Measurements from ENCODE around the gene FKBP9. TPM values are rescaled to one million over a fixed set of nuclear protein-coding genes. Genes with fewer than 3 reads are reported as not detected.
"Not testable (repeated sequence)": the region's sequence is repeated elsewhere in the genome, so short reads cannot be mapped to it uniquely, and the experiment has no call there.

FKBP9 gene, protein sequence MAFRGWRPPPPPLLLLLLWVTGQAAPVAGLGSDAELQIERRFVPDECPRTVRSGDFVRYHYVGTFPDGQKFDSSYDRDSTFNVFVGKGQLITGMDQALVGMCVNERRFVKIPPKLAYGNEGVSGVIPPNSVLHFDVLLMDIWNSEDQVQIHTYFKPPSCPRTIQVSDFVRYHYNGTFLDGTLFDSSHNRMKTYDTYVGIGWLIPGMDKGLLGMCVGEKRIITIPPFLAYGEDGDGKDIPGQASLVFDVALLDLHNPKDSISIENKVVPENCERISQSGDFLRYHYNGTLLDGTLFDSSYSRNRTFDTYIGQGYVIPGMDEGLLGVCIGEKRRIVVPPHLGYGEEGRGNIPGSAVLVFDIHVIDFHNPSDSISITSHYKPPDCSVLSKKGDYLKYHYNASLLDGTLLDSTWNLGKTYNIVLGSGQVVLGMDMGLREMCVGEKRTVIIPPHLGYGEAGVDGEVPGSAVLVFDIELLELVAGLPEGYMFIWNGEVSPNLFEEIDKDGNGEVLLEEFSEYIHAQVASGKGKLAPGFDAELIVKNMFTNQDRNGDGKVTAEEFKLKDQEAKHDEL
- total RNA-seq = 1 to 10 TPM in 1 of 2 experiments, under 1 TPM in 1; 0.33 to 1.3 TPM

DNA sequence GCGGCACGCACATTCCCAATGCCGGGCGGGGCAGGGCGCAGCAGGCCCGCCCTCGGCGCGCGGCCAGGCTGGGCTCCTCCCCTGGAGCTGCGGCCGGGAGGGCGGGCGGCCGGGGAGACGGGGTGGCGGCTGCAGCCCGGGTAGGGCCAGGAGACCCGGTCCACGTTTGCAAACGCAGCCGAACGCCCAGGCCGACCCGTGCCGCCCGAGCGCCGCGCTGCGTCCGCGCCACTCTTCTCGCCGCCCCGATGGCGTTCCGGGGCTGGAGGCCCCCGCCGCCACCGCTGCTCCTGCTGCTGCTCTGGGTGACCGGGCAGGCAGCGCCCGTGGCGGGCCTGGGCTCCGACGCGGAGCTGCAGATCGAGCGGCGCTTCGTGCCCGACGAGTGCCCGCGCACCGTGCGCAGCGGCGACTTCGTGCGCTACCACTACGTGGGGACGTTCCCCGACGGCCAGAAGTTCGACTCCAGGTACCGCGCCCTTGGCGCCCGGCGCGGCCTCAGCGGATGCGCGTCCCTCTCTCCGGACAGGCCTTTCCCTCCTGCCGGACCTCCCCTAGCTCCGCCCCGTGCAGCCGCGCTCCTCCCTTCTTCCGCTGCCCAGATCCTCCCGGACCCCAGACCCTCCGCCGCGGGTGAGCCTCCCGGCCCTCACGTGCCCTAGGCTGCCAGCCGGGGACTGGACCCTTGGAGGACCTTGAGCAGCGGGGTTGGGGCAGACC lies at the start of gene FKBP9:
Gene FKBP9 (plus strand): TSS at position 115 of the 720 bp plus-strand sequence. CDS start 134 bp downstream, at position 249.
- ChIA-PET POLR2A (no interaction called here), CTCF (interaction anchor here (0.6 to 1.3 kb wide), 4 partner anchors 16 to 627 kb away, joined by 3 to 4 read pairs (median 4); no protein-coding TSS in a partner anchor)
- Mint-ChIP-seq H3K36me3 (ENCODE audit: low read depth) (no peaks in the 10 kb centered on the region), H3K27me3 (peaks cover 28% of the 10 kb centered on the region), H3K4me3 (peak within 1 kb of the TSS; percentile 71), H3K9me3 (no peaks in the 10 kb centered on the region), H3K27ac (no peak within 1 kb of the TSS), H3K4me1 (peaks cover 4% of the 10 kb centered on the region)
- peak; percentile 8 for DNase-seq

DNA sequence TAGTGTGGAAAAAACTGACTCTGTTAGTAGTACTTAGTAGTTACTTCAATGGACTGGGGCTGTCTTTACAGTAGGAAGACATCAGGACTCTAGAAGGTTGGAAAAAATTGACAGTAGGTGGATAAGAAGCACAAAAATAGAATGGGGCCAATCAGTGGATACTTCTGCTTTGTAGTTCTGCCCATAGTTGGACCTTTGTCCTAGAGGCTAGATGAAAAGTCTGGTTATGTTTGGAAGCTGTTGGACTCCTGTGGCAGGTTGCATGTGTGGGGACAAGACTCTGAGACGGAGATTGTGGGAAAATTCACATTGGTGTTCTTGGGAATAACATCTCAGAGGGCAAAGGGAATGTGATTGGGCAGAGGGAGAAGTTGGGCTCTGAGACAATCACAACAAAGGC lies 47.0 kb upstream of the FKBP9 start:
- Mint-ChIP-seq H3K36me3 (ENCODE audit: low read depth) (peaks cover 4% of the 10 kb centered on the region), H3K4me1 (peaks cover 11% of the 10 kb centered on the region), H3K4me3 (no peak overlapping the region), H3K27ac (no peak overlapping the region), H3K27me3 (no peaks in the 10 kb centered on the region), H3K9me3 (no peaks in the 10 kb centered on the region)
- no peak for DNase-seq
- POLR2A ChIA-PET = no interaction called here
- CTCF ChIA-PET = no interaction called here

DNA sequence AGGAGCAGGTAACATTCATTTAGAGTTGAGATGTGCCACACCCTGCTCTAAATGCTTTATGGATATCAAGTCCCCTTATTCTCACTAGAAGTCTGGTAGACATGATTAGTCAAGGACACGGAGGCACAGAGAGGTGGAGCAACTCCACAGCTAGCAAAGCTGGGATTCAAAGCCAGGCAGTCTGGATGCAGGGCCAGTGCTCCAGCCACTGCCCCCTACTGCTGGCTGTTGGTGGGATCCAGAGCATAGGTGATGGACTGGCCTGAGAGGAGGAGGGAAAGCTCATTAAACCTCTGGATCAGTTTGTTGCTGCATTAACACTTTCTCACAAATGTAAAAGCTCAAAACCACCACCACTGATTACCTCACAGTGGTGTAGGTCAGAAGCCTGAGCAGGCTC lies 43.1 kb upstream of the FKBP9 start:
- CTCF ChIA-PET = no interaction called here
- Mint-ChIP-seq H3K36me3 (ENCODE audit: low read depth) (peaks cover 9% of the 10 kb centered on the region), H3K4me1 (no peaks in the 10 kb centered on the region), H3K4me3 (no peak overlapping the region), H3K27ac (no peak overlapping the region), H3K9me3 (no peaks in the 10 kb centered on the region), H3K27me3 (no peaks in the 10 kb centered on the region)
- no peak for DNase-seq
- POLR2A ChIA-PET = no interaction called here

DNA sequence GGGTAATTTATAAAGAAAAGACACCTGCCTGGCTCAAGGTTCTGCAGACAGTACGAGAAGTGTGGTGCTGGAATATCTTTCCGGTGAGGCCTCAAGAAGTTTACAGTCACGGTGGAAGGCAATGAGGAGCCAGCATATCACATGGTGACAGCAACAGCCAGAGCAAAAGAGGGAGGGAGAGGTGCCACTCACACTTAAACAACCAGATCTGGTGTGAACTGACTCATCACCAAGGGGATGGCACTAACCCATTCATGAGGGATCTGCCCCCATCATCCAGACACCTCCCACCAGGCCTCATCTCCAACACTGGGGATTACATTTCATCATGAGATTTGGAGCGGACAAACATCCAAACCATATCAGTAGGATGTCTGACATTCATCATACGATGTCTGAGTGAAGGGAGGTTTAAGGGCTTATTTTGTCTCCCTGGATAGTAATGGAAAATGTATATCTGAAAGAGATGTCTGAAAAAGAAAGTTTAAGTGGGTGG lies 42.2 kb upstream of the FKBP9 start:
- Mint-ChIP-seq H3K36me3 (ENCODE audit: low read depth) (peaks cover 9% of the 10 kb centered on the region), H3K4me1 (no peaks in the 10 kb centered on the region), H3K27me3 (no peaks in the 10 kb centered on the region), H3K4me3 (no peak overlapping the region), H3K9me3 (no peaks in the 10 kb centered on the region), H3K27ac (no peak overlapping the region)
- ChIA-PET CTCF (no interaction called here), POLR2A (no interaction called here)
- no peak for DNase-seq

DNA sequence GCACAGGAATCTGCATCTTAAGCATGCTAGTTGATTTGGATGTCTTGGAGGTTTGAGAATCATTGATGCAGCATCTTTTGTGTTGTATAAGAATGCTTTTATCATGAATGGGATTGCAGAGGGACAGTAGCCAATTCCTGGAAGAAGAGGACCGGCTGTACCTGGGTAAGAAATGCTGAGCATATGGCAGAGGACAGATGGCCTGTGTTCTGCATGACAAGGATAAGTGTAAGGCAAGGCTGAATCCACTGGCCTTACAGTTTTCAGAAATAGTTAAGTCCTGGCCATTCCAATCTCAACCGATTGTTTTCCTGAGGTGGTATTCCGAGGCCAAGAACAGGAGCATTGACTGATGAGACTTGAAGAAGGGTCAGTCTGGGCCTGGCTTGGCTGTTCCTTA lies 41.2 kb upstream of the FKBP9 start:
- Mint-ChIP-seq H3K27ac (no peak overlapping the region), H3K4me3 (no peak overlapping the region), H3K27me3 (no peaks in the 10 kb centered on the region), H3K9me3 (no peaks in the 10 kb centered on the region), H3K4me1 (no peaks in the 10 kb centered on the region), H3K36me3 (ENCODE audit: low read depth) (peaks cover 9% of the 10 kb centered on the region)
- no peak for DNase-seq
- CTCF ChIA-PET = no interaction called here
- POLR2A ChIA-PET = no interaction called here

DNA sequence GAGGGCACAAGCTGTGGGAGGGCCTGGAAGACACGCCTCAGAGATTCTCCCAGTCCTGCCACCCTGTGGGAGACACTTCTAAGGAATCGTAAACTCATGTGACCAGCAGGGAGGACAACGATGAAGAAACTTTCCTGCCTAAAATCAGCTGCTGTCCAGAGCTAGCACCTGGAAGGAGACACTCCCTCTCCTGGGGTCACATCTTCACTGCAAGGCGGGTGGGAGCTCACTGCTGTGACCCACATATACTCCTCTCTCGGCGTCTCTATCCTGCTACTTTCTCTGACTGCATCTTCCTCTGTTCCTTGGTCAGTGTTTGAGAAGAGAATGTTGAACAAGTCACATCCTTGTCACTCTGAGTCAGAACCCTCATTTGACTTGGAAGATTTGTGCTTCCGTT lies 40.2 kb upstream of the FKBP9 start:
- H3K27ac Mint-ChIP-seq; DNase-seq; H3K9me3 Mint-ChIP-seq; POLR2A ChIA-PET; H3K4me3 Mint-ChIP-seq; CTCF ChIA-PET; H3K36me3 Mint-ChIP-seq (ENCODE audit: low read depth); H3K4me1 Mint-ChIP-seq; H3K27me3 Mint-ChIP-seq: not testable (repeated sequence)

DNA sequence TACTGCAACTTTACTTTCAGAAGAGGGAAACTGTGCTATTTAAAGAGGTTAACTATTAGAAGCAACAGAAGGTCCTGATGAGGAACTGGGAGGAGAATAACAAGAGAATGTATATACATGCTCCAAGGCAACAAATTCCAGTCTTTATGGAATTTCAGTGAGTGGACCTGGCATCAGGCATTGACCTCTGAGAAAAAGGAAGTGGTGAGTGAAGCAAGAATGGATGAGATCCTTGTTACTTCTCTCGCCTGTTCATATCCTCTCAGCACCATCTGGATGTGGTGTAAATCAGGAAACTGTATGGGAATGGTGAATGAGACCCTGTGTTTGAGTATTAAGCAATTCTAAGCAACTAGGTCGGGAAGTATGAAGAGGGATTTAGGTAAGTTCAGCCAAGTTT lies 35.3 kb upstream of the FKBP9 start:
- H3K36me3 Mint-ChIP-seq (ENCODE audit: low read depth) = peaks cover 4% of the 10 kb centered on the region
- H3K4me3 Mint-ChIP-seq = no peak overlapping the region
- no peak overlapping the region for H3K27ac Mint-ChIP-seq
- H3K4me1 Mint-ChIP-seq = no peaks in the 10 kb centered on the region
- no peak for DNase-seq
- H3K27me3 Mint-ChIP-seq = no peaks in the 10 kb centered on the region
- ChIA-PET CTCF (no interaction called here), POLR2A (no interaction called here)
- no peaks in the 10 kb centered on the region for H3K9me3 Mint-ChIP-seq

DNA sequence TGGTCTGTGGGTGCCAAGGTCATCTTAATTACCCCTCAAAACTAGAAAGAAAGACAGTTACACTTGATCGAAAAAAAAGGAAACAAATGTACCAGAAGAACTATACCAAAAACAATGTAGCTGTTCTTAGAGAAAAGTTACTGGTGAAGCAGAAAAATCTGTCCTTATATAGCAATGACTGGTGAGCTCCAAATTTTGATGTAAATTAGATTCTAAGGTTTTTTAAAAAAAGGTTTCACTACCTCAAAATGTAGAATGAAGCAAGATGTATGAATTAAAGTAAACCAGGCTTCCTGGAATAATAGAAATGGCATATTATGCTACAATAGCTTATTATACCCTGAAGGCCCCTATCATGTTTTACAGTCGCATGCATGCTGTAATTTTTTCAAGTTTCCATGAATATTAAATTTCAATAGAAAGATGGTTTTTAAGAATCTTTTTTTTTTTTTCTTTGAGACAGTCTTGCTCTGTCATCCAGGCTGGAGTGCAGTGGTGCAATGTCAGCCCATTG lies 28.4 kb upstream of the FKBP9 start:
- CTCF ChIA-PET = interaction anchor here (0.6 to 1.7 kb wide), 7 partner anchors 12 to 1638 kb away, joined by 3 to 4 read pairs (median 3); partner anchors contain the start of gene FKBP9
- no peaks in the 10 kb centered on the region for H3K27me3 Mint-ChIP-seq
- no peak overlapping the region for H3K4me3 Mint-ChIP-seq
- H3K9me3 Mint-ChIP-seq = no peaks in the 10 kb centered on the region
- H3K27ac Mint-ChIP-seq = no peak overlapping the region
- POLR2A ChIA-PET = no interaction called here
- peaks cover 3% of the 10 kb centered on the region for H3K36me3 Mint-ChIP-seq (ENCODE audit: low read depth)
- no peaks in the 10 kb centered on the region for H3K4me1 Mint-ChIP-seq
- no peak for DNase-seq

DNA sequence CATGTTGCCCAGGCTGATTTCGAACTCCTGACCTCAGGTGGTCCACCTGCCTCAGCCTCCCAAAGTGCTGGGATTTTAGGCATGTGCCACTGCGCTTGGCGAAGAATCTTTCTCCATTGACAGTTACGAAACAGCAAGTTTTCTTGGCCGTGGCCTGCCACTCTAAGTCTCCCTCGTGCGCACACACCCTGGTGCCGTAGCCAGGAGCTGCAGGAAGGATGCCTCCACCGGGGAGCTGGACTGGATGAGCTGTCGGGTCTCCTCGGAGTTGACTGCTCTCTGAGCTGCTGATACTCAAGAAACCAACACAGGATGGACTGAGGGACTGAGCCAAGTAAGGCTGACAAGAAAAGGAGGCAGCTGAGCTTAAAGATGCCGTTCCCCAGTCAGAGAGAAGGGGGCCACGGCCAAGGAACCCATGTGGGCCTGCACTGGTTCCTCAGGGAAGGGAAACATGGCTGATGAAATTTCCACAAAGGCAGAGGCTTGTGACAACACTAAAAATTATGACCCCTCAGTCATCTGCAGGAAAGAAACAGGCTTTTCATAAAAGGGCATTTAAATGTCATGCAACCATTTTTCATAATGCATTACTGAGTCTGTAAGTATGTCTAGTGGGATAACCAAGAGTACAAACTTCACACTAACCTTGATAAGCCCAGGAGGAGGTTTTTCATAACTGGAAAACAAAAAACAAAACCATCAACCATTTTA lies 27.7 kb upstream of the FKBP9 start:
- POLR2A ChIA-PET = no interaction called here
- CTCF ChIA-PET = interaction anchor here (0.6 to 1.7 kb wide), 6 partner anchors 12 to 97 kb away, joined by 3 to 4 read pairs (median 4); partner anchors contain the start of gene FKBP9
- Mint-ChIP-seq H3K4me3 (no peak overlapping the region), H3K27ac (no peak overlapping the region), H3K4me1 (no peaks in the 10 kb centered on the region), H3K9me3 (no peaks in the 10 kb centered on the region), H3K27me3 (no peaks in the 10 kb centered on the region), H3K36me3 (ENCODE audit: low read depth) (peaks cover 2% of the 10 kb centered on the region)
- DNase-seq = no peak

DNA sequence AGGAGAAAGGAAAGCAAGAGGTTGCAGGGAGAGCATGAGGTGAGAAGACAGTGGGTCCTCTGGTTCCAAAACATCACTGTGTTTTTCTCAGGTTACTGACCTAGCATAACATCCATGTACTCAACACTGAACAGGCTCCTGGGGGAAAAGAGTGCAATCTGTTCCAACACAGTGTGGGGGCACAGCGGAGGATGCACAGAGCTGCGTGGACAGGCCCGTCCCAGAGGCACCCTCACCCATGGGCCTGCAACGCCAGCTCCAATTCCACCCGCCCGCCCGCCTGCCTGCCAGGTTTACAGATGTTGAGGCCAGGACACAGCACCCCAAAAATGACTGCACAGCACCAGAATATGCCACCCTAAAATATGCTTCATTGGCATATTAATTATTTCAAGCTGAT lies 26.9 kb upstream of the FKBP9 start:
- peaks cover 2% of the 10 kb centered on the region for H3K36me3 Mint-ChIP-seq (ENCODE audit: low read depth)
- ChIA-PET CTCF (no interaction called here), POLR2A (no interaction called here)
- H3K27ac Mint-ChIP-seq = no peak overlapping the region
- no peaks in the 10 kb centered on the region for H3K4me1 Mint-ChIP-seq
- no peaks in the 10 kb centered on the region for H3K9me3 Mint-ChIP-seq
- no peak for DNase-seq
- no peak overlapping the region for H3K4me3 Mint-ChIP-seq
- no peaks in the 10 kb centered on the region for H3K27me3 Mint-ChIP-seq

DNA sequence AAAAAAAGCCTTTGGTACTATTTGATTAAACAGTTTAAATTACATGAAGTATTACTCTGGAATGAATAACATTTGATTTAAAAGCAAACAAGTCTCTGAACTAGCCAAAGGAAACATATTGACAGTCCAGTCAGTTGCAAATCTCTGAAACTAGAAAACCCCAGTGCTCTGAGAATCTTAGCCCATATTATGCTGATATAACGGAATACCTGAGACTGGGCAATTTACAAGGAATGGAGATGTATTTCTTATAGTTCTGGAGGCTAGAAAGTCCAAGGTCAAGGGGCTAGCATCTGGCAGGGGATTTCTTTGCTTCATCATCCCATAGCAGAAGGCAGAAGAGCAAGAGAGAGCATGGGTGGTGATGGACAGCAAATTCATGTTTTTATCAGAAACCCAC lies 21.7 kb upstream of the FKBP9 start:
- H3K4me1 Mint-ChIP-seq = peaks cover 5% of the 10 kb centered on the region
- no peaks in the 10 kb centered on the region for H3K36me3 Mint-ChIP-seq (ENCODE audit: low read depth)
- H3K9me3 Mint-ChIP-seq = no peaks in the 10 kb centered on the region
- no peak overlapping the region for H3K27ac Mint-ChIP-seq
- no peak overlapping the region for H3K4me3 Mint-ChIP-seq
- no peak for DNase-seq
- ChIA-PET POLR2A (no interaction called here), CTCF (no interaction called here)
- no peaks in the 10 kb centered on the region for H3K27me3 Mint-ChIP-seq

DNA sequence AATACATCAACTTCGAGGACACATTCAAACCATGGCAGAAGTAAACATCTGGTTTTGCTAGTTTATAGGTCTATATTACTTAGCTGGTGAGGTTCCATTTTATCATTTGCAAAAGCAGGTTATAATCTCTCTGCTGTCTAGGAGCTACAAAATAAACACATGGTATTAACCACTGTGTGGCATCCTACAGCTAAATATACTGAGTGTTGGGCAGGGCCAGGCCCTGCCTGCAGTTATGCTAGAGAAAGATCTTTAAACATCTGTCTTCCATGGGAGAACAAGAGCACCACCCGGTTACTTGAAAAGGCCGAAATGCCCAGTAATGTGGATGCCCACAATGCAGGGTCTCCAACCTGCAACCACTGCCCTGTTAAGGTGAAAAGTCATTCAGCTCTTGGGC lies 20.6 kb upstream of the FKBP9 start:
- H3K27me3 Mint-ChIP-seq = peaks cover under 1% of the 10 kb centered on the region
- H3K9me3 Mint-ChIP-seq = no peaks in the 10 kb centered on the region
- H3K36me3 Mint-ChIP-seq (ENCODE audit: low read depth) = no peaks in the 10 kb centered on the region
- ChIA-PET CTCF (interaction anchor here (1.1 kb wide), 1 partner anchor 146 kb away, joined by 3 read pairs; no protein-coding TSS in a partner anchor), POLR2A (interaction anchor here (0.6 kb wide), 1 partner anchor 54 kb away, joined by 3 read pairs; no protein-coding TSS in a partner anchor)
- no peak for DNase-seq
- H3K27ac Mint-ChIP-seq = no peak overlapping the region
- peaks cover 9% of the 10 kb centered on the region for H3K4me1 Mint-ChIP-seq
- H3K4me3 Mint-ChIP-seq = no peak overlapping the region

Measured in activated CD4-positive, alpha-beta T cell treated with anti-CD3 and anti-CD28 coated beads, Interleukin-2, amount 10 ng/mL, durations not matched to agents 7 days and 5 days (primary cell).